ENCODE results near the gene MPP3.
"Not testable (repeated sequence)": the region's sequence is repeated elsewhere in the genome, so short reads cannot be mapped to it uniquely, and the experiment has no call there.

Gene MPP3, protein sequence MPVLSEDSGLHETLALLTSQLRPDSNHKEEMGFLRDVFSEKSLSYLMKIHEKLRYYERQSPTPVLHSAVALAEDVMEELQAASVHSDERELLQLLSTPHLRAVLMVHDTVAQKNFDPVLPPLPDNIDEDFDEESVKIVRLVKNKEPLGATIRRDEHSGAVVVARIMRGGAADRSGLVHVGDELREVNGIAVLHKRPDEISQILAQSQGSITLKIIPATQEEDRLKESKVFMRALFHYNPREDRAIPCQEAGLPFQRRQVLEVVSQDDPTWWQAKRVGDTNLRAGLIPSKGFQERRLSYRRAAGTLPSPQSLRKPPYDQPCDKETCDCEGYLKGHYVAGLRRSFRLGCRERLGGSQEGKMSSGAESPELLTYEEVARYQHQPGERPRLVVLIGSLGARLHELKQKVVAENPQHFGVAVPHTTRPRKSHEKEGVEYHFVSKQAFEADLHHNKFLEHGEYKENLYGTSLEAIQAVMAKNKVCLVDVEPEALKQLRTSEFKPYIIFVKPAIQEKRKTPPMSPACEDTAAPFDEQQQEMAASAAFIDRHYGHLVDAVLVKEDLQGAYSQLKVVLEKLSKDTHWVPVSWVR

DNA sequence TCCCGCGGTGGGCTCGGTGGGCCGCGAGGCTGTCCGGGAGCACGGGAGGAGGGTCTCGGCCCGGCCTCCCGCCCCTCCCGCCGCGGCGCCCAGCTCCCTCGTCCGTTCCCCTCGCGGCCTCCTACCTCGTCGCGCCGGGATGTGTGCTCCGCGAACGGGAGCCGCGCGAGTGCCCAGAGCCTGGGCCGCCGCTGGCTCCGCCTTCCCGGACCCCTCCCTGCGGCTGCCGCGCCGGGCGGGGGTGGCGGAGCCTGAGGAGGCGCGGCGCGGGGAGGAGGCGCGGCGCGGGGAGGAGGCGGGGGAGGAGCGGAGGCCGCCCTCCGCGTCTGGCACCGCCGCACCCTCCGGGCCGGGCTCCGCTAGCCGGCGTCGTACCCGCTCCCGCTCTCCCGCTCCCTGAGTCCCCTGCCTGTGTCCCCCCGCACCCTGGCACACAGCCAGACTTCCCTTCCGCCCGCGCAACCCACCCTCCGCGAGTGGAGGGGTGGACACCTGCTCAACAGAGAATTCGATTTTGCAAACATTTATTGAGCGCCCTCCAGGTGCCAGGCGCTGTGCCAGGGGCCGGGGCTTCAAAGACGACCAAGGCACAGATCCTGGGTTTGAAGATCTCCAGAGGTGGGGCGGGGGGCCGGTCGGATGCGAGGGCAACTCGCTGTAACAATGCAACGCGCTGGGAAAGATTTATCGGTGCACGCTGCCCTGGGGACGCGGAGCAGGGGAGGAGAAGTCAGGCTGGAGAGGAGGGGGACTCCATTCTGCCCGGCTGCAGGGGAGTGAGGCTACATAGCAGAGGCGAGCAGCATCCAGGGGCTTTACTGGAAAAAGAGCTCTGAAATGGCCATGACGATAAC lies at the start of gene MPP3:
Gene MPP3 (minus strand): TSS at position 171 of the 854 bp plus-strand sequence. CDS start 1,240 bp downstream, outside the sequence.
- peak; percentile 76 for DNase-seq (ENCODE audit: low spot score)

GRCh38 chr17:43881758-43882505 lies 49.0 kb upstream of the MPP3 start:
- no peak for DNase-seq (ENCODE audit: low spot score)

DNA sequence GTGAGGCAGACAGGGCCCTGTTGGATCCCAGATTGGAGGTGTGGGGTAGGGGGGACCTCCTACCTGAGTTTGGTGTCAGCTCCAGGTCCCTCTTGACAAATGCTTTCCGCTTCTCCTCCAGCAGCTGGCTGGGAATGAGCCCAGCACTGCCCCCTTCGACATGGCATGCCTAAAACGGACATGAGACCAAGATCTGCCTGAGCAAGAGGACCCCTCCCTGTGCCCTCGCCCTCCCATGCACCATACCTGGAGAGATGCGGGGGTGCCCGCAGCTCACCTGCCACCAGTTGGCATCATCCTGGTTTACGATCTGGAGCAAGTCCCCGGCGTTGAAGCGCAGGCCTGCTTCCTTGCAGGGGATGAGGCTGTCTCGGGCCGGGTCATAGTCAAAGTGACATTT lies 48.2 kb upstream of the MPP3 start:
- no peak for DNase-seq (ENCODE audit: low spot score)

DNA sequence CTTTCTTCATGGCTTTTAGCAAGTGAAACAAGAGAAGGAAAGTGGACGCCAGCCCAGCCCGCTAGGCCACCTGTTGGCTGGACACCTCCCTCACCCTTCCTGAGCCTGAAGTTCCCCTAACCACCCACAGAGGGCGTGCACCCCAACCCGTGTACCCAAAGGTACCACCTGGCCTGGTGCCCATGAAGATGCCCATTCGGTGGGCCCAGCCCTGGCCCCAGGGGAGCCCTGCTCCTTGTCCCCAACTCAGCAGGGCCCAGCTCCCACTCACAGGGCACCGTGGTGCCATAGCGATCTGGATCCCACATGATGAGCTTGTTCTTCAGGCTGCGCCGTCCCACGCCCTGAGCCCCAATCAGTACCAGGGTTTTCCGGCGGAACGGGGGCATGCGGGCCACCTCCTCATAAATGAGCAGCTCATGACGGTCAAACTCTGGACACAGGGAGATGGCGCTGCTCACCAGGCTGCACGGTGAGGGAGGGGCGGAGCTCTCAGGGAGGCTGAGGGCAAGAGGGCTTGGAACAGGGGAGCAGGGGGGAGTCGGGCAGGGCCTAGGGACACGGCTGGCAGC lies 47.6 kb upstream of the MPP3 start:
- peak; percentile 60 for DNase-seq (ENCODE audit: low spot score)

DNA sequence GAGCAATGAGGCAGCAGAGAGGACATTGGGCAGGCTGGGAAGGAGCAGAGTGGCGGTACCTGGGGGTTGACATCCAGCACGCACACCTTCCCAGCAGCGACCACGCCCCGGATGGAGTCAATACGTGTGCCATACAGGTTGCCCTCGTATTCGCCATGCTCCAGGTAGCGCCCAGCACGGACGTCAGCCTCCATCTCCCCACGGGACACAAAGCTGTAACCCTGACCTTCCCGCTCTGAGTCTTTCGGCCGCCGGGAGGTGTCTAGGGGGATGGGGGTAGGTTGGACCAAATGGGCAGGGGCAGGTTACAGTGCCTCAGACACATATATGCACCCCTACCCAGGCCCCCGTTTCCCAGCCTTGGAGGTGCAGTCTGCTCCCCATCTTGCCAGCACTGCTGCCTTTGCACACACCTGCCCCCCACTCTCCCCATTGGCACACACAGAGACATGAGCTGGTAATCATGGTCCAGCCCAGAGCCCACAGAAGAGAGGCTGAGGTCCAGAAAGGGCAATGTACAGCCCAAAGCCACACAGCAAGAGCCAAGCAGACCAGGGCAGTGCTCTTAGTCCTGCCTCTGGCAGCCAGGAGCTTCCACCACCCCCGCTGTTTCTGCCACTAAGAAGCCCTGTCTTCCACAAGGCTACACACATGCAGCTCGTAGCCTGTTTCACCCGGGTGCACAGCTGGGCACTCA lies 46.9 kb upstream of the MPP3 start:
- no peak for DNase-seq (ENCODE audit: low spot score)

- peak; percentile 88 for DNase-seq (ENCODE audit: low spot score)
Observed at GRCh38 chr17:43878260-43879175, 45.6 kb upstream of the MPP3 start.

- DNase-seq (ENCODE audit: low spot score): no peak
Observed at GRCh38 chr17:43877451-43878155, 44.7 kb upstream of the MPP3 start.

DNA sequence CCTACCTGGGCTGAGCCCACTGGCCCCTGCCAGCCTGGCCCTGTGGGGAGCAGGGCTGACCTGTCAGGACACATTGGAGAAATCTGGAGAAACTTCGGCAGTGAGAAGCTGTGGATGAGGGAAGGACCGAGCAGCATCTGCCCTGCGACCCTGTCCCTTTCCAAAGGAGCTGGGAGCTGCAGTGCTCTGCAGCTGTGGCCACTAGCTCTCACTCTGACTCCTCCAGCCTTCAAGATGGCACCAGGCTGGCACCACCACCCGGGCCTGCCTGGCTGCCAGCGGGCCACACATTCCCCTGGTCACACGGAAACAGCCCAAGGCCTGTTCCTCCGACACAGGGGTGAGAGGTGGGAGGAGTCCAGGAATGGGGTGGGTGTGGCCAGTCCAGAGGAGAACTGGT lies 44.1 kb upstream of the MPP3 start:
- DNase-seq (ENCODE audit: low spot score): no peak

DNA sequence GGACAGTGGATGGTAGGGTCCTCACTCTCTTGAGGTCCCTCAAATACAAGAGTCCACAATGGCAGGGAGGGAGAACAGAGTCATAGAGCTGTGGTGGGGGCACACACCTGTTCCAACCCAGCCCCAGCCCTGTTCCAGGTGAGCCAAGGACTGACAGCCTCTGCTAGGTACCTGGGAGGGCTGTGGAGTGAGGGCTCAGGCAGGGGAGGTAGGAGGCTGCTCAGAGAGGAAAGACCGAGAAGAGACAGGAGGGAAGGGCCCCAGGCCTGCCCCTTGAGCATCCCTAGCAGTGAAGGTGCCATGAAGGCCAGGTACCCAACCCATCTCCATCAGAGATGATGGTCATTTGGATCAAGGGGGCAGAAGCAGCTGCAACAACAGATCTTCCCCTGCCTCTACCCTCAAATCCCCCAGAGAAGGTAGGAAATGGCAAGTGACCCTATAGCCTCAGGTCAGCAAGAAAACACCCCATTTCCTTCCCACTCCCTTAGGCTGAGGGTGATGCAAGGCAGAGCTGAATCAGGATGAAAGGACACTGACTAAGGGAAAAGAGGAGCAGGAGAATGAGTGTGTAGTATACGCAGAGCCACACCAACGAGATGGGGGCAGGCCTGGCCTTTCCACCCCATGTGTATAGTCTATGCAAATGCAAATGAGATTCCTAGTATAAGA lies 42.7 kb upstream of the MPP3 start:
- DNase-seq (ENCODE audit: low spot score): peak; percentile 19

DNA sequence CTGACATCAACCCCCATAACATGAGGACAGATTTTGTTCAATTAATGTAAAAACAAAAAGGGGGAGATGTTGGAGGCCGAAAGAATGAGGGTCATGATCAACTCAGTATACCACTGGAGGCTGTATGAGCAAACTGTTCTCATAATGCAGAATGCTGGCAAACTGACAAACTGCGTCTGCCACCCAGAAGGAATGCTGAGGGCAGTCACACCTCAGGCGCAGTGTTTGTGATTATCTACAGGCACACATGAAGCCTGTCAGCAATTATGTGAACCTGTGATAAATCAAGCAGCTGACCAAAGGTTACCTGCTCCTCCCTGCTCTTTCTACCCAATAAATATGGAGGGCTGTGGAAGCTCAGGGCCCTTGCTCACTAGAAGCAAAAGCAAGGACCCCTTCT lies 41.3 kb upstream of the MPP3 start:
- DNase-seq (ENCODE audit: low spot score): no peak

GRCh38 chr17:43873815-43874214 lies 40.9 kb upstream of the MPP3 start:
- no peak for DNase-seq (ENCODE audit: low spot score)

DNA sequence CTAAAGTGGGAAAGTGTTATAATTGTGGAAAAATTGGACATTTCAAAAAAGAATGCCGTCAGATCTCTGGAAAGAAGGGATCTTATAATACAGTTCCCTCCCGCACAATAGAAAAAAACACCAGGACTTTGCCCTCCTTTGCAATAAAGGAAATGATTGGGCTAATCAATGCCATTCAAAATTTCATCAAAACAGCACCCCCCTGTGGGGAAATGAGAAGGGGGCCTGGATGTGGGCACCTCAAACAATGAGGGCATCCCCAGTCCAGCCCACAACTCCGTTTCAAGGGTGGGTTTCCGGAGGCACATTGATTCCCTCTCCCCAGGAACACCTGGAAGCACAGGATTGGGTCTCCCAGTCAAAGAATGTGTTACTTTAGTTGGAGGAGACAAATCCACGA lies 40.1 kb upstream of the MPP3 start:
- no peak for DNase-seq (ENCODE audit: low spot score)

GRCh38 chr17:43871946-43872690 lies 39.2 kb upstream of the MPP3 start:
- DNase-seq (ENCODE audit: low spot score): peak; percentile 9

- DNase-seq (ENCODE audit: low spot score): not testable (repeated sequence)
Observed at GRCh38 chr17:43869031-43869430, 36.1 kb upstream of the MPP3 start.

DNA sequence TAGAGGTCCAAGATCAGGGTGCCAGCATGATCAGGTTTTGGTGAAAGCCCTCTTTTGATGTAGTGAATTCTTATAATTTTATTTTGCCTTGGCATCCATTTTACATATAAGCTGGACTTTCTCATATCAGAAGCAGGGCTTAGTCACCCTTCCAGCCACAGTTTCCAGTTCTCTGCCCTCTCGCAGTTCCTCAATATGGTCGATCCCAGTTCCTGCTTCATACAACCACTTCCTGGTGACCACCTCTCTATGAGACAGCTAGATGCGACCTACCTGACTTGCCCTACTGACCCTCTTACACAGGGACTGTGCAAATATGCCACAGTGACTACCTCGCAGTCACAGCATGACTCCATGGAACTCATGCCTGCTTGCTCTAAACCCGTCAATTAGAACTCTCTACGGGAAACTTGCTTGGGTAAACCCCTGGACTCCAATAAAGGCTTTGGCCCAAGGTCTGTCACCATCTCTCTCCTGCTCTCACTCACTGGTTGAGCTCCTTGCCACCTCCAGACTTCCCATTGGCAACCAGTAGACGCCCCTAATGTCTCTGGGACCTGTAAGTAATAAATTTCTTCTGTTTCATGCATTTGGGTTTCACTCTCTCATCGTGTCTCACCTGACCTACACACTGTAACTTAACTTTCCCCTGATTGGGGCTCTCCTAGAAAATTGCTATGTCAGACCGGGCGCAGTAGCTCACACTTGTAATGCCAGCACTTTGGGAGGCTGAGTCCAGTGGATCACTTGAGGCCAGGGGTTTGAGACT lies 35.5 kb upstream of the MPP3 start:
- no peak for DNase-seq (ENCODE audit: low spot score)

DNA sequence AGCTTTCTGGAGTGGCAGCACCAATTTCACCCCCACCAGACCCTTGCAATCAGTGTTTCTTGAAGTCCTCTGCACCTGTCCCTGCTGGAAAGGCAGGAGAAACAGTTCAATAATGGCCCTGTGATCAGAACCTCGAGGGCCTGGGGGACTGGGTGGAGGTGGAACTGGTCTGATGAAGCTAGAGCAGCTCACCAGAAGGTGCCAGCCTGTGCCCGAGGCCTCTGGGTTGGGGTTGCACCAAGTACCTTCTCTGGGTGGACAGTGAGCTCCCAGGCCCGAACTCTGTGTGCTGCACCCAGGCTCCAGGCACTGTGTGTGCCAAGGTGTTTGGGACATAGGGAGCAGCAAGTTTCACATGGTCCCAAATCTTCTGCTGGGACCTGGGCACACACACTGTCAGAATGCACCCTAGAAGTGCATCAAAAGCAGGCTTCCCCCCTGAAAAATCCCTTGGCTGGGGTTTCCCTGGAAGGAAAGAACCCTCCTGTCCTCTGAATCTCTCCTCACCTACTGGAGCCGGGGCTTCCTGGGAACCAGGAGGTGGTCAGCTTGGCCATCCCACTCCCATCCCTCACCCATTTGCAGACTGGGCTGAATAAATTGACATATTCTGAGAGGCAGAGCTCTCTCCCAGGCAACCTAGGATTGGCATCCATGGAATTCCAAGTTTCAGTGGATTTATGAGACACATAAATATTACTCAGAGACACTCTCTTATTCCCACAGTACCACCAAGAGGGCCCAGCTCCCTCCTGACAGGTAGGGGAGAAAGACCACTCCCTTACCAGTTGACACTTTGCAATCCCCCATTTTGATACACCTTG lies 31.4 kb upstream of the MPP3 start:
- no peak for DNase-seq (ENCODE audit: low spot score)
